ENCODE data around the gene SLC2A11. TPM values are rescaled to one million over a fixed set of nuclear protein-coding genes. Genes with fewer than 3 reads are reported as not detected.

SLC2A11 gene
- total RNA-seq, 4 donors from 2014 or later, result 2.4 to 19.0 (median 6.2) TPM

GRCh38 chr22:23834793-23835483 lies 22.7 kb upstream of the SLC2A11 start:
- in situ Hi-C loops (cut with MboI; ENCODE audit: low sequenced_read_pairs in 4 of 4), result no loop called here
- Histone ChIP-seq H3K27ac (peak overlapping the region; percentile 91 to 98 (median 96)), H3K4me1 (peaks cover 72 to 79% of the 10 kb centered on the region in 2 donors), H3K27me3 (no peaks in the 10 kb centered on the region), H3K4me3 (no peak overlapping the region), H3K9me3 (no peaks in the 10 kb centered on the region), H3K36me3 (no peaks in the 10 kb centered on the region)
- no peak for TF ChIP-seq CTCF (IDR thresholded peaks at IDR 0.05 in 4 of 5, conservative IDR thresholded peaks at IDR 0.05 in 1 of 5)
- TF ChIP-seq POLR2A (IDR thresholded peaks at IDR 0.05), result peak; percentile 15 to 33
- DNase-seq (peak; percentile 75 to 94), ATAC-seq (peak; percentile 35 to 51)
- intact Hi-C loops (cut with DNase I; ENCODE audit: low total_unique reads), result no loop called here

- peaks cover 76 to 79% of the 10 kb centered on the region in 2 donors for H3K4me1 ChIP-seq
- H3K27ac ChIP-seq, result peak overlapping the region; percentile 91 to 98 (median 96)
- ATAC-seq (peak; percentile 50 to 55), DNase-seq (peak; percentile 82 to 92)
- intact Hi-C loops (cut with DNase I; ENCODE audit: low total_unique reads), result no loop called here
- H3K36me3 ChIP-seq, result no peaks in the 10 kb centered on the region
- H3K9me3 ChIP-seq, result no peaks in the 10 kb centered on the region
- in situ Hi-C loops (cut with MboI; ENCODE audit: low sequenced_read_pairs in 4 of 4), result no loop called here
- TF ChIP-seq POLR2A (IDR thresholded peaks at IDR 0.05) (peak in 1 of 2 donors; percentile 25), CTCF (IDR thresholded peaks at IDR 0.05 in 4 of 5, conservative IDR thresholded peaks at IDR 0.05 in 1 of 5) (no peak)
- no peak overlapping the region for H3K4me3 ChIP-seq
- no peaks in the 10 kb centered on the region for H3K27me3 ChIP-seq
Observed at GRCh38 chr22:23835484-23836144, 22.1 kb upstream of the SLC2A11 start.

- Histone ChIP-seq H3K4me1 (peaks cover 75 to 78% of the 10 kb centered on the region in 2 donors), H3K27me3 (no peaks in the 10 kb centered on the region), H3K36me3 (no peaks in the 10 kb centered on the region), H3K4me3 (no peak overlapping the region), H3K27ac (peak overlapping the region; percentile 91 to 98 (median 96)), H3K9me3 (no peaks in the 10 kb centered on the region)
- TF ChIP-seq POLR2A (IDR thresholded peaks at IDR 0.05), result no peak
- TF ChIP-seq CTCF (IDR thresholded peaks at IDR 0.05 in 4 of 5, conservative IDR thresholded peaks at IDR 0.05 in 1 of 5), result no peak
- no peak for DNase-seq
- no peak for ATAC-seq
- in situ Hi-C loops (cut with MboI; ENCODE audit: low sequenced_read_pairs in 4 of 4), result no loop called here
- intact Hi-C loops (cut with DNase I; ENCODE audit: low total_unique reads), result no loop called here
Observed at GRCh38 chr22:23836281-23836680, 21.4 kb upstream of the SLC2A11 start.

GRCh38 chr22:23836692-23837495 lies 20.8 kb upstream of the SLC2A11 start:
- H3K4me1 ChIP-seq, result peaks cover 69 to 72% of the 10 kb centered on the region in 2 donors
- TF ChIP-seq CTCF (IDR thresholded peaks at IDR 0.05 in 4 of 5, conservative IDR thresholded peaks at IDR 0.05 in 1 of 5) (no peak), POLR2A (IDR thresholded peaks at IDR 0.05) (no peak)
- in situ Hi-C loops (cut with MboI; ENCODE audit: low sequenced_read_pairs in 4 of 4) (no loop called here), intact Hi-C loops (cut with DNase I; ENCODE audit: low total_unique reads) (no loop called here)
- no peak for ATAC-seq
- H3K9me3 ChIP-seq, result no peaks in the 10 kb centered on the region
- H3K36me3 ChIP-seq, result no peaks in the 10 kb centered on the region
- peak overlapping the region; percentile 91 to 98 (median 96) for H3K27ac ChIP-seq
- peak in 1 of 2 donors; percentile 15 for DNase-seq
- no peaks in the 10 kb centered on the region for H3K27me3 ChIP-seq
- no peak overlapping the region for H3K4me3 ChIP-seq
